Raji (cell line): ENCODE measurements around the gene C2.

Experiments used
- POLR2A ChIP-seq: IDR thresholded peaks from 2 replicates; pipeline ENCODE4 v1.6.1; 2011; ENCODE audit warnings: low read depth, low read length, control low read depth; ENCODE audit not compliant: insufficient read depth

The C2 gene

DNA sequence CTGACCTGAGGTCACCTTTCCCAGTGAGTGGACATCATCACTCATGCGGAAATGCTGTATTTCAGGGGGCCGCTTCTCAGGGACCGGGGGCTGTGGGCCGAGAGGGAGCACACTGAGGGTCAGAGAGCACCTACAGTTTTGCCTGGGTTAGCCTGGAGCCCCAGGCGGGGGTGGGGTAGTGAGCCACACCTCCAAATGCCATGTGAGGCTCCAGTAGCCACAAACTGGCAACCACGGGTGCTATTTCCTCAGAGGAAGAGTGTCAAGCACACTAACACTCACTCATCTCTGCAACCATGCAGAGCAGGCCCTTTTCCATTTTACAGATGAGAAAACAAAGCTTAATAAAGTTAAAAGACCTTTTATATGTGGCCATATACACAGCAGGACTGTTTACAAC lies 34.7 kb upstream of the C2 start:
- no peak for TF ChIP-seq POLR2A

DNA sequence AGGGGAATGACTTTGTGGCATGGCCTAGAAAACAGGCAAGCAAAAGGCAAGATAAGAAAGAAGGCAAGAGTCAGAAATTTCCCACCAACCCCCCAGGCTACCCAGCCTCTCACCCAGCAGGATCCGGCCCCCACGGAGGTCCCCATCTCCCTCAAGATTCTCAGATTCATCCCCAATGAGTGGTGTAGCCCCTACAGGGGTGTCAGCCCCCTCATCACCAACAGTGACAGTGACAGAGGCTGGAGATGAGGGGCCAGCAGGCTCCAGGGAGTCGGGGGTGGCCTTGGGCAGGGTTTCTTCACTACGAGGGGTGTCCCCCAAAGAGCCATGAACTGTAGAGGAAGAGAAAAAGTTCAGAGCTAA lies 31.0 kb upstream of the C2 start:
- TF ChIP-seq POLR2A, result no peak

DNA sequence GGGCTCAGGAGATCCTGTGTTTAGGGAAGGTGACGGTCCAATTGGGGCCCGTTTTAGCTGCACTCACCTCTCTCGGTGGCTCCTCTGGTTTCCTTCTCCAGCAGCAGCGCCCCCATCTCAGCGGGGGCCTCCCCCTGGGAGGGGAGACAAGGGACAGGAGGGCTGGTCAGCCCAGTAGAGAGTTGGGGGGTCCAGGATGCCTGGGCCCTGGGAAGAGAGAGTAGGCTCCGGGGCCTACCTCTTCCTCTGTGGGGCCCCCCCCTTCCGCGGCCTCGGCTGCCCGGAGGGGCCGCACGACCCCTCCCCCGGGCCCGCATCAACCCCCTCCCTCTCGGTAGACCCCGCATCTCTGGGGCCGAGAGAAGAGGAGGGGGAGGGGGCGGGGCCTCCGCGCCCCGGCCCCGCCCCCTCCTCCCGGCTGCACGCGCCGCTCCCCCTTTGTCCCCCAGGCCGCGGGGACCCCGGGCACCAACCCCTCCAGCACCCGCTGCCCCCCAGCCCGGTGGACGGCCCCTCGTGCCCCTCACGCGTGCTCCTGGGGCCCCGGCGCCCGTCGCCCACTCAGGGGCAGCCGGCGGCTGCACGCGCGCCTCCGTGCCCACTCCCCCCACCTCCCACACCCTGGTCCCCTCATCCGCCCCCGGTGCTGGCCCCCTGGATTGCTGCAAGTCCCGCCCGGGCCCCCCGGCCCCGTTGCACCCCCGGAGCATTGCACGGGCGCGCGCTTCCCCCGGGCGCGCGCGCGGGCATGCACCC lies 30.5 kb upstream of the C2 start:
- no peak for TF ChIP-seq POLR2A

DNA sequence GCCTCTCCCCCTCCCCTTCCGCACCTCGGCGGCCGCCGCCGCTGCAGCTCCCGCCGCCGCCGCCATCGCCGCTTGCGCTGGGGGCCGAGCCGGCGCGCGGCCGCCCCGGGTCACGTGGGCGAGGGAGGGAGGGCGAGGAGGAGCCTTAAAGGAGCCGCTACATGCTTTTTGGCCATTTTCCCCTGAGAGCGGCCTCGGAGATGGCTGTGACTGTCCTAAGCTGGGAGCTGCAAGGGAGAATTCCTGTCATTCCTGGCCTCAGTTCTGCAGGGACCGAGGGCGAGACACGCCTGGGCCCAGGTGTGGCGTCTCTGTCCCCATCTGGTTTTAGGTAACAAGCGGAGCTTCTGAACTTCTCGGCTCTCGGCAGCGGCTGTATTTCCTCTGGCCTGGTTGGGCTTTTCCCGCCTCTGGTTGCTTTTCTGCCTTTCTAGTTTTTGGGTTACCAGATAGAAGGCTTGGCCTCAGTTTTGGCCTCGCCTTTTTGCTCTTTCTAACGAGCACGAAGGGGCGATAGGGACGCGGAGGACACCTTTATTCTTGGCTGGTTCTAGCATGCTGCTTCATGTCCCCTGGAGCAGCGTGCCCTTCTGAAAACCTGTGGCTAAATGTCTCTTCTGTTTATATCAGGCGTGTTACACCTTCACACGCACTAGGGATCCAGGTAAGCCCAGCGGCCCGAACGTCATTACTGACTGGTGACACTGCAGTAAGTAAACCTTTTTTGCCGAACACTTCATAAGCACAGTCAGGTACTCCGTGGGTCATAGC lies 29.7 kb upstream of the C2 start, which contains the start of gene EHMT2:
Gene EHMT2, minus strand, starts transcription at position 87 of the 771 bp plus-strand sequence. Its CDS starts 21 bp downstream, at position 66.
- TF ChIP-seq POLR2A, result peak; percentile 75

DNA sequence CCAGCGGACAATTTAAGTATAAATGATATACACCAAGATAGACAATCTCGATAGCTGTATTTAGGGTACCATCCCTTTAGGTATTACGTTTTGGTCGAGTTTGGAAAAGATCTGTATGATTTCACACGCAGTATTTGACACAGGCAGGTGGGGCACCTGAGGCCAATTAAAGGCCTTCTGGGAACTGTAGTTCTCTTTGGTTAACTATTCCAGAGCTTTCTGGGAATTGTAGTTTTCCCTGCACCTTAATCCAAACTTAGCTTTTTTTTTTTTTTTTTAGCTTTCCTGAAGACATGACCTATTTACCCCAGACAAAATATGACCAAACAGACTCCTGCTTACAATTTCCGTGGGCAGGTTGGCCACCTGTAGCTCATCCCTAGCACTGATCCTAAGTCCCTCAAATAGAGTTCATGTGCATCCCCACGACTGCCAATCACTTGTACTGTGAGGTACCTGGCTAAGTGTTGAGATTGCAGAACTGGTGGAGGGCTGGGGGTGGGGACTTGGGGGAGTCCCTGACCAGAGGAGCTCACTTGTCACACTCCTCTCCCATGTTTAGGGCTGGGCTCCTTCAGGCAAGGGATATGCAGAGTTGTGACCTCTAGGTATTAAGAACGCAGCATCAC lies 29.0 kb upstream of the C2 start:
- TF ChIP-seq POLR2A, result peak; percentile 31; the same call in 1 of the 2 replicates

DNA sequence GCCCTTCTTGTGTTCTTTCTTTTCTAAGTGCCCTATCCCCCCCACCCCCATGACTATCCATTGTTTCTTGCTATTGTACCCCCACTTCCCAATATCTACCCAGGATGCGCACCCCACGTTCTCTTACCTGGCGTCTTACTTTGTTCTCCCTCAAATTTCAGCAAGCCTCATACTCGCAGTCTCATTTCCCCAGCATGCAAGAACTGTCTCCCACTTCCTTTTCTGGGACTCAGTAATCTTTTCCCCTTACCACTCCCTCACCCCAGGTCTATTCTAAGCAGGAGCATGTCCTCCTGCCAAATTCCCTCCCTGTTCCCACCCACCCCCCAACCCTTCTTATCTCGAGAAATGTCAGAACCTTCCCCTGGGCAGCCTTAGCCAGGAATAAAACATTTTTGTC lies 28.3 kb upstream of the C2 start:
- no peak for TF ChIP-seq POLR2A

DNA sequence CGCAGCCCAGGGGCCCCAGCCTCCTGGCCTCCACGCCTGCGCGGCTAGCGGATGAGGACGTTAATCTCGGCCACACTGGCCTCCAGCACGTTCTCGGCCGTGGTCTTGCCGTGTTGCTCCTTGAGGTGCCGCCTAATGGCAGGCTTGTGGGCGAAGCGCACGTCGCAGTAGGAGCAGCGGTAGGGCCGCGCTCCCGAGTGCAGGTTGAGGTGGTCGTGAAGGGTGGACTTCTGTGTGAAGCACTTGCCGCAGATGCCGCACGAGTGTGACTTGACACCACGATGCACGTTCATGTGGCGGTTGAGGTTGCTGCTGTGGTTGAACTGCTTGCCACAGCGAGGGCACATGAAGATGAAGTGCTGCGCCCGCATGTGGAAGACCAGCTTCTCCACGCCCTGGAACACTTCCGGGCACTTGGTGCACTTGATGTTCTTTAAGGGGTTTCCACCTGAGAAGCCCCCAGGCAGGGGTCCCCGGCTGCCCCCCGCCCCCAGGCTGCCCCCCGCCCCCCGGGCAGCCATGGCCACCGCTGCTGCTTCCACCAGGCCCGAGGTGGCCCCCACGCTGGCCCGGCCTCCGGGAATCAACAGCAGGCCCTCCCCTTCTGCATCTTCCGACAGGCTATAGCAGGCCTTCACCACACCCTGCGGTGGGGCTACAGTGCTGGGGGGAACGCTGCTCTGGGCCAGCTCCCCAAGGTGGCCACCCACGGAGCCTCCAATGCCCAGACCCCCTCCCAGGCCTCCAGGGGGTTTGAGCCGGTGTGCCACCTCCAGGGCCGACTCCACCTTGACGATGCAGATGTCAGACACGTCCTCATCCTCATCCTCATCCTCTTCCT lies 27.4 kb upstream of the C2 start:
- no peak for TF ChIP-seq POLR2A

DNA sequence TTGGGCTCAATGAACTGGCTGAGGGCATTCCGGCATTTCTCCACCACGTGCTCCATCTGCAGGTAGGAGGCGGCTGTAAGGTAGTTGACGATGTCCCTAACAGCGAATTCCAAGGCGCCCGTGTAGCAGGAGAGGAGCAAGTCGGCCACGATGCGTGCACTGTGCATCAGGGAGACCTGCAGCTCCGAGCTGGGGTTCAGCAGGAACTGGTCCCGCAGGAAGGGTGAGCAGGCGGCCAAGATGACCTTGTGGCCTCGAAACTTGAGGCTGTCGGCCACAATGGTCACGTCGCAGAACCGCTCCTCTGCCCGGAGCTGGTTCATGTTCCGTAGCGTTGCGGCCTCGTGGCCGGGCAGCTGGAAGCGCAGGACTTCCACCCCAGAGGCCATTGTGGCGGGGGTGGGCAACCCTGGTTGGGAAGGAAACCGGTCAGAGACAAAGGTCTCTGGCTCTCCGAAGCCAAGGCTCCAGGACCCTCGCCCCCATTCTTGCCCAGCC lies 26.6 kb upstream of the C2 start:
- TF ChIP-seq POLR2A, result 0 out of 2 replicates have a peak, but pooled peaks have one; percentile 15

DNA sequence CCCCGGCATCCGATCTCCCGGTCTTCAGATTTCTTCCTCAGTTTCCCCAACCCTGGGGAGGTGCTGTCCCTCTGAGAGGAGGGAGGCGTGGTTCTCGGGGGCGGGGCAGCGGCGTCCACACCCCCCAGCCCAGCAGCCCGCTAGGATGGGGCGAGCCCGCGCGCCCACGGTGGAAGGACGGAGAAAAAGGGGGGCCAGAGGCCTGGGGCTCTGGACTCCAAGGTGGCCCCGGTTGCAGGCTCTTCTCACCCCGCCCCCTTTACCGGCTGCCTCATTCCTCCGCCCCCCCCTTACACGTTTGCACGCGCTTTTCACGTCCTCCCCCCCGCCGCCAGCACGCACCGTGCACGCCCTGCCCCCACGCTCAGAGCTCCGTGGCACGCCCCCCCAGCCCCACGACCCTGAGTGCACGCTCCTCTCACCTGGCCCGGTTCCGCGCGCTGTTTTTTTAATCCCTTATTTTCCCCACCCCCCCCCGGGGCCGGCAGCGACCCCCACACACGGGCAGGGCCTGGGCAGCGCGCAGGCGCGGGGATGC lies 26.0 kb upstream of the C2 start:
- TF ChIP-seq POLR2A, result 0 out of 2 replicates have a peak, but pooled peaks have one; percentile 13

DNA sequence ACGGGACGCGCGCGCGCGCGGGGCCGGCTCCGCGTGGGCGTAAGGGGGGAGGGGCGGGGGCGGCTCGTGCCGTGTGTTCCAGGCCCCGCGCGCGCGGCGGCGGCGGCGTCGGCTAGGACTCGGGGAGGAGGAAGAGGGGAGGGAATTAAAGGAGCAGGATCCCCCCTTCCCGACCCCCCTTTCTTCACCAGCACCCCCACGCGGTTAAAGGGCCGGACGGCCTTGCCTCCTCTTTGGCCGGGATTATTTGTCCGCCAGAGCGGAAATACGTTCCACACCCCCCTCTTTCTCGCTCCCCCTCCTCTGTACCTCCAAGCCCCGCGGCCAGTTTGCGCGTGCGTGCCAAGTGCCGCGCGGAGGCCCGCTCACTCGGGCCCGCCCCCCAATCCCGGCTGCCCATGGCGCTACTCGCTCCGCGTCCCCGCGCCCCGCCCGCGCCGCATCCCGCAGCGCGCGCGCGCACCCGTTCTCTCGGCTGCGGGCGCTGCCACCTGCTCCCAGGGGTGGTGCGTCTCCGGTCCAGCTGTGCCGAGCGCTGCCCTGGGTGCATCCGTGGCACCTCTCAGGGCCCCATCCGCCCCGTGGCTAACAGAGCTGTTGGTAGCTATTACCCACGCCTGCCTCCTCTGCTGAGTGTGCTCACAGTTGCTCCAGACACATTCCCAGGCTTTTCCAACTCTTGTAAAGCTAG lies 25.4 kb upstream of the C2 start, which contains the start of gene ZBTB12:
Gene ZBTB12, minus strand, starts transcription at position 134 of the 691 bp plus-strand sequence. CDS start 781 bp downstream, outside the sequence.
- TF ChIP-seq POLR2A, result peak; percentile 66

DNA sequence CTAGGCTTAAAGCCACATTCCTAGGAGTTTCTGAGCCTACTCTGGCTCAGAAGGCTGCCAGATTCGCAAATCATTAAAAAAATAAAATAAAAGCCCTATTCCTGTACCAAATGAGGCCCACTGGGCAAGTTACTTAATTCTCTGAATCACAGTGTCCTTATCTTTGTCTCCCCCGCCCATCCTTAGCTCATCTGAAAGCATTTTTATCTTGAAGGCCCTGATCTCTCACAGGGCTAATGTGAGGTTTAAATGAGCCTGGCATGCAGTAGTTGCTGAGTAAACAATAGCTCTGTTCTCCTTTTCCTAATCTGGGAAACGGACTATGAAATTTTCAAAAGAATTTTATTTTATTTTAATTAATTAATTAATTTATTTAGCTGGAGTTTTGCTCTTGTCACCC lies 23.6 kb upstream of the C2 start:
- no peak for TF ChIP-seq POLR2A

DNA sequence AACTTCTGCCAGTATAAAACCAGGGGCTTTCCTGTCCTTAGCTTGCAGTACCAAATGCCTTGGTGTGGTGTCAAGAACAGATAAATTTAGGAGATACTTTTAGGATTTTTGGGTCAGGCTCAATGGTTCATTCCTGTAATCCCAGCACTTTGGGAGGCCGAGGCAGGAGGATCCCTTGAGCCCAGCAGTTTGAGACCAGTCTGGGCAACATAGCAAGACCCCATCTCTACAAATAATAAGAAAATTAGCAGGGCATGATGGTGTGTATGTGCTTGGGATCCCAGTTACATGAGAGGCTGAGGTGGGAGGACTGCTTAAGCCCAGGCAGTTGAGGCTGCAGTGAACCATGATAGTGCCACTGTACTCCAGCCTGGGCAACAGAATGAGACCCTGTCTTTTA lies 22.5 kb upstream of the C2 start:
- no peak for TF ChIP-seq POLR2A

DNA sequence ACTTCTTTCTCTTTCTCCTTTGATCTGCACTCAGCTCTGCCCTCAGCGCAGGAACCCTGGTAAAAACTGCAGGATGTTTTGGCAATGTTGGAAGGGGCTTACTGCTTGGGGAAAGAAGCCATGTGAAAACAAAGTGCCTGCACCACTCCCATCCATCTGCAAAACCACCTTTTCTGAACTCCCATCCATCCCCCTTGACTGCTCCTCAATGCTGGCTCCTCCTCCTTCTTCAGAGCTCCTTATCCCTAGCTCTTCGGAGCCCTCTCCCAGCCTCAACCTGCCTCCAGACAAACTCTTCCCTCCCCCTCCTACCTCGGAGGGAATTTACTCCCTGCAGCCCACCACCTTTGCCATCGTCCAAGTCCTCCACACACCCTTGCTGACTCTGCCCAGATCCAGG lies 21.4 kb upstream of the C2 start:
- no peak for TF ChIP-seq POLR2A
